B cell (primary cell): ENCODE measurements around the gene VKORC1. TPM values are rescaled to one million over a fixed set of nuclear protein-coding genes. Genes with fewer than 3 reads are reported as not detected.

Source experiments
- ATAC-seq: fragments of 200-7000 bp; cut with Tn5 transposase; one replicate; pipeline ENCODE4 v1.10.0; 2021; ENCODE audit warnings: low read depth, mild to moderate bottlenecking, moderate number of reproducible peaks, moderate library complexity
- CTCF ChIA-PET: fragments of 350-600 bp; sonication (Branson Sonifier 250); formaldehyde crosslinking; loops from one replicate; lab custom pipeline; 2021; ENCODE audit warnings: antibody characterized with exemption, inconsistent platforms; lab: Charles Lee
- POLR2A ChIA-PET: fragments of 350-600 bp; sonication (Branson Sonifier 250); formaldehyde crosslinking; loops from one replicate; lab custom pipeline; 2021; ENCODE audit warnings: antibody characterized with exemption; lab: Charles Lee
- DNase-seq: peaks from one replicate; pipeline ENCODE4 v3.0.0; 2013
- H2AFZ ChIP-seq: 2 replicates; pipeline ENCODE4 v1.6.1; 2012; ENCODE audit warnings: mild to moderate bottlenecking, low read depth, low read length; ENCODE audit not compliant: insufficient read depth, poor library complexity, severe bottlenecking
- H3K27ac ChIP-seq, 2 donors: 1 replicate in 1 of 2; 2 replicates in 1 of 2; pipeline ENCODE4 v1.5.1; 2012 to 2013; ENCODE audit warnings: low read length in 2 of 2, mild to moderate bottlenecking in 2 of 2, moderate library complexity in 1 of 2
- H3K27me3 ChIP-seq, 4 experiments: fragments of 200-600 bp in 1 of 4; sonication (generic) in 1 of 4; replicated peaks in 1 of 4; 1 replicate in 2 of 4; 2 replicates in 2 of 4; pipeline versions ENCODE4 v1.6.1 to v1.7.0; 2013 to 2016; ENCODE audit warnings: low read length in 3 of 4, mild to moderate bottlenecking in 2 of 4, mixed read lengths in 1 of 4, moderate library complexity in 1 of 4; ENCODE audit not compliant: insufficient read depth in 4 of 4, control insufficient read depth in 3 of 4; ENCODE audit errors: control extremely low read depth in 1 of 4
- H3K36me3 ChIP-seq, 2 experiments: replicated peaks in 1 of 2; 1 replicate in 1 of 2; 2 replicates in 1 of 2; pipeline versions ENCODE4 v1.6.1 to v1.7.1; 2013; ENCODE audit warnings: low read length in 1 of 2; ENCODE audit not compliant: insufficient read depth in 2 of 2, control insufficient read depth in 1 of 2; ENCODE audit errors: control extremely low read depth in 1 of 2, extremely low read depth in 1 of 2
- H3K4me1 ChIP-seq, 2 donors: fragments of 200-600 bp in 1 of 2; sonication (generic) in 1 of 2; 1 replicate in 1 of 2; 2 replicates in 1 of 2; pipeline versions ENCODE4 v1.5.1 to v1.6.1; 2013 to 2017; ENCODE audit warnings: low read length in 2 of 2; ENCODE audit not compliant: control insufficient read depth in 2 of 2, insufficient read depth in 2 of 2
- H3K4me2 ChIP-seq: replicated peaks from 2 replicates; pipeline ENCODE3; 2012; ENCODE audit warnings: mild to moderate bottlenecking, low read depth, low read length; ENCODE audit not compliant: poor library complexity, severe bottlenecking
- H3K4me3 ChIP-seq, 5 experiments: fragments of 200-600 bp in 1 of 5; sonication (generic) in 1 of 5; 1 replicate in 3 of 5; 2 replicates in 2 of 5; pipeline versions ENCODE4 v1.5.1 to v1.7.0; 2011 to 2016; ENCODE audit warnings: low read length in 4 of 5, mild to moderate bottlenecking in 4 of 5, low read depth in 2 of 5, control low read depth in 1 of 5, moderate library complexity in 1 of 5; ENCODE audit not compliant: insufficient read depth in 1 of 5; ENCODE audit errors: control extremely low read depth in 1 of 5, extremely low read depth in 1 of 5
- H3K79me2 ChIP-seq: fragments of 200-600 bp; sonication (generic); one replicate; pipeline ENCODE4 v1.6.0; 2016; ENCODE audit warnings: low read length; ENCODE audit not compliant: control insufficient read depth, insufficient read depth
- H3K9ac ChIP-seq: fragments of 200-600 bp; sonication (generic); 2 replicates; pipeline ENCODE4 v1.6.1; 2017; ENCODE audit warnings: mild to moderate bottlenecking, low read length, moderate library complexity
- H3K9me3 ChIP-seq, 3 donors: one replicate each; pipeline versions ENCODE4 v1.6.1 to v1.7.1; 2013; ENCODE audit warnings: low read length in 2 of 3; ENCODE audit not compliant: control insufficient read depth in 2 of 3, insufficient read depth in 1 of 3; ENCODE audit errors: control extremely low read depth in 1 of 3
- H4K20me1 ChIP-seq: 2 replicates; pipeline ENCODE4 v1.6.0; 2012; ENCODE audit warnings: mild to moderate bottlenecking, low read length; ENCODE audit not compliant: insufficient read depth, control insufficient read depth, poor library complexity, severe bottlenecking
- H3K27ac Mint-ChIP-seq: one replicate; pipeline ENCODE4 v1.8.0; 2021; ENCODE audit warnings: mixed read lengths
- H3K27me3 Mint-ChIP-seq: one replicate; pipeline ENCODE4 v1.8.0; 2021; ENCODE audit warnings: mixed read lengths
- H3K4me1 Mint-ChIP-seq: one replicate; pipeline ENCODE4 v1.8.0; 2021; ENCODE audit warnings: mixed read lengths
- H3K4me3 Mint-ChIP-seq: one replicate; pipeline ENCODE4 v1.8.0; 2021; ENCODE audit warnings: mixed read lengths
- H3K9me3 Mint-ChIP-seq: one replicate; pipeline ENCODE4 v1.8.0; 2022; ENCODE audit warnings: mixed read lengths; ENCODE audit not compliant: insufficient read depth
- EZH2 ChIP-seq: IDR thresholded peaks from 2 replicates; pipeline ENCODE4 v1.6.1; 2012; ENCODE audit warnings: borderline replicate concordance, low read depth, mild to moderate bottlenecking, moderate library complexity, low read length; ENCODE audit not compliant: insufficient read depth, poor library complexity, severe bottlenecking
- WGBS: methylation state at CpG from one replicate; pipeline ENCODE4 v1.1.5; 2013; ENCODE audit warnings: missing lambda C conversion rate; ENCODE audit not compliant: insufficient coverage; 5-methylcytosine and 5-hydroxymethylcytosine counted together
- intact Hi-C: fragments of 100-400 bp; cut with micrococcal nuclease; formaldehyde crosslinking; loops from one replicate; pipeline ENCODE4 v1.10.0; 2022
- polyA plus RNA-seq: library from polyadenylated mRNA; depleted of rRNA; stranded (reverse); fragments of >200 nt; gene quantifications from 2 replicates; pipeline ENCODE4 v1.2.3, GENCODE V29; 2012
- total RNA-seq, 2 donors: library from RNA; stranded (reverse); fragments of 120-200 nt in 1 of 2; gene quantifications; 1 replicate in 1 of 2; 2 replicates in 1 of 2; pipeline versions ENCODE4 v1.2.3 to v1.2.4, GENCODE V29; 2013 to 2022
- TF ChIP-seq, protein P1 (sequence below): fragments of 200-600 bp; IDR thresholded peaks from one replicate; pipeline ENCODE4 v1.8.0; 2022; ENCODE audit warnings: antibody characterized with exemption, mild to moderate bottlenecking

Gene VKORC1
- total and polyA plus RNA-seq, 2 donors (not counting 1 experiment from before 2014, with no cell fraction given): 31.8 to 45.7 TPM

- CTCF ChIA-PET: no interaction called here
- no peak overlapping the region for H3K27ac ChIP-seq
- WGBS: 77% methylated on average over 9 of the region's 10 CpGs
- no peaks in the 10 kb centered on the region for H3K9me3 Mint-ChIP-seq
- no peaks in the 10 kb centered on the region for H3K9me3 ChIP-seq
- TF ChIP-seq, protein P1, sequence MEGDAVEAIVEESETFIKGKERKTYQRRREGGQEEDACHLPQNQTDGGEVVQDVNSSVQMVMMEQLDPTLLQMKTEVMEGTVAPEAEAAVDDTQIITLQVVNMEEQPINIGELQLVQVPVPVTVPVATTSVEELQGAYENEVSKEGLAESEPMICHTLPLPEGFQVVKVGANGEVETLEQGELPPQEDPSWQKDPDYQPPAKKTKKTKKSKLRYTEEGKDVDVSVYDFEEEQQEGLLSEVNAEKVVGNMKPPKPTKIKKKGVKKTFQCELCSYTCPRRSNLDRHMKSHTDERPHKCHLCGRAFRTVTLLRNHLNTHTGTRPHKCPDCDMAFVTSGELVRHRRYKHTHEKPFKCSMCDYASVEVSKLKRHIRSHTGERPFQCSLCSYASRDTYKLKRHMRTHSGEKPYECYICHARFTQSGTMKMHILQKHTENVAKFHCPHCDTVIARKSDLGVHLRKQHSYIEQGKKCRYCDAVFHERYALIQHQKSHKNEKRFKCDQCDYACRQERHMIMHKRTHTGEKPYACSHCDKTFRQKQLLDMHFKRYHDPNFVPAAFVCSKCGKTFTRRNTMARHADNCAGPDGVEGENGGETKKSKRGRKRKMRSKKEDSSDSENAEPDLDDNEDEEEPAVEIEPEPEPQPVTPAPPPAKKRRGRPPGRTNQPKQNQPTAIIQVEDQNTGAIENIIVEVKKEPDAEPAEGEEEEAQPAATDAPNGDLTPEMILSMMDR: no peak
- no peak for TF ChIP-seq EZH2
- no peak overlapping the region for H3K4me3 ChIP-seq
- no peak overlapping the region for H3K27ac Mint-ChIP-seq
- H3K27me3 ChIP-seq: no peaks in the 10 kb centered on the region
- peaks cover 0 to 55% of the 10 kb centered on the region in 2 experiments for H3K36me3 ChIP-seq
- POLR2A ChIA-PET: interaction anchor here (0.6 kb wide), 1 partner anchor 15 kb away, joined by 3 read pairs; no protein-coding TSS in a partner anchor
- no peak for DNase-seq
- H3K9ac ChIP-seq: no peak overlapping the region
- intact Hi-C loops: no loop called here
- H3K4me3 Mint-ChIP-seq: no peak overlapping the region
- H4K20me1 ChIP-seq: no peaks in the 10 kb centered on the region
- H3K4me2 ChIP-seq: no peak overlapping the region
- ATAC-seq: no peak
- H3K79me2 ChIP-seq: peaks cover 8% of the 10 kb centered on the region
- no peak overlapping the region for H2AFZ ChIP-seq
- no peaks in the 10 kb centered on the region for H3K4me1 ChIP-seq
- H3K27me3 Mint-ChIP-seq: no peaks in the 10 kb centered on the region
- no peaks in the 10 kb centered on the region for H3K4me1 Mint-ChIP-seq
These were observed 35.8 kb upstream of the VKORC1 start for GRCh38 chr16:31130336-31130891.

DNA sequence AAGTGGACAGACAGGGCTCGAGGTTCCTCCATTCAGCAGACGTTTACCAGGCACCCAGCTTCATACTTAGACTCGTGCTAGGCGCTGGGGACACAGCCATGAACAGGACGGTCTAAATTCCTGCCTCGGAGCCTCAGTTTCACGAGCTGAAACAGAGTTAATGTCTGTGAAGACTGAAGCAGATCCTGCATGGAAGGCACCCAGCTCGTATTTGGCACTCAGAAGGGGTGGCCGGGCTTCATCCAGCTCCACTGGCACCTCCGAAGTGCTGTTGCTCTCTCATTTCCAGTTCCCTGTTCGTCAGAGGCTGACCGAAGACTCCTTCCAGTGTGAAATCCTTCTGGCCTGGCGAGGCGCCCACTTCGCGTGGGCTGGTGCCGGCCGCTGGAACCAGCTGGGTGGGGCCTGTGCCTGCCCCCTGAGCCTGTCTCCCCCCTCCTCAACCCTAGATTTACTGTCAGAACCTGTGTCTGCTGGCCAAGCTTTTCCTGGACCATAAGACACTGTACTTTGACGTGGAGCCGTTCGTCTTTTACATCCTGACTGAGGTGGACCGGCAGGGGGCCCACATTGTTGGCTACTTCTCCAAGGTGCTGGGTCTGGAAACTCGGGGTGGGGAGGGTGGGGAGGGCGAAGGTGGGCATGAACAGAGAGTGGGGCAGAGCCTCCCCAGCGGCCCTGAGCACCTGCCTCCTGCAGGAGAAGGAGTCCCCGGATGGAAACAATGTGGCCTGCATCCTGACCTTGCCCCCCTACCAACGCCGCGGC lies 35.2 kb upstream of the VKORC1 start:
- intact Hi-C loops: no loop called here
- peaks cover 0 to 60% of the 10 kb centered on the region in 2 experiments for H3K36me3 ChIP-seq
- Mint-ChIP-seq H3K4me3 (no peak overlapping the region), H3K9me3 (no peaks in the 10 kb centered on the region), H3K27me3 (no peaks in the 10 kb centered on the region), H3K27ac (no peak overlapping the region), H3K4me1 (no peaks in the 10 kb centered on the region)
- H3K9ac ChIP-seq: no peak overlapping the region
- H3K27me3 ChIP-seq: no peaks in the 10 kb centered on the region
- no peaks in the 10 kb centered on the region for H3K4me1 ChIP-seq
- no peak for ATAC-seq
- DNase-seq: no peak
- H3K27ac ChIP-seq: no peak overlapping the region
- WGBS: 70% methylated on average over 29 of the region's 29 CpGs
- no peaks in the 10 kb centered on the region for H3K9me3 ChIP-seq
- H2AFZ ChIP-seq: no peak overlapping the region
- ChIA-PET CTCF (interaction anchor here (2.0 kb wide), 1 partner anchor 253 kb away, joined by 4 read pairs; no protein-coding TSS in a partner anchor), POLR2A (interaction anchor here (0.6 kb wide), 1 partner anchor 12 kb away, joined by 3 read pairs; the partner anchor contains the start of gene KAT8)
- peaks cover 13% of the 10 kb centered on the region for H3K79me2 ChIP-seq
- no peak overlapping the region for H3K4me3 ChIP-seq
- no peak overlapping the region for H3K4me2 ChIP-seq
- TF ChIP-seq, protein P1: no peak
- no peak for TF ChIP-seq EZH2
- no peaks in the 10 kb centered on the region for H4K20me1 ChIP-seq
